Measurements from ENCODE around the gene HLF. TPM values are rescaled to one million over a fixed set of nuclear protein-coding genes. Genes with fewer than 3 reads are reported as not detected.

Gene HLF
- total and polyA plus RNA-seq, 2 donors (not counting 3 experiments of a cell fraction or from before 2014, with no cell fraction given), result not detected

DNA sequence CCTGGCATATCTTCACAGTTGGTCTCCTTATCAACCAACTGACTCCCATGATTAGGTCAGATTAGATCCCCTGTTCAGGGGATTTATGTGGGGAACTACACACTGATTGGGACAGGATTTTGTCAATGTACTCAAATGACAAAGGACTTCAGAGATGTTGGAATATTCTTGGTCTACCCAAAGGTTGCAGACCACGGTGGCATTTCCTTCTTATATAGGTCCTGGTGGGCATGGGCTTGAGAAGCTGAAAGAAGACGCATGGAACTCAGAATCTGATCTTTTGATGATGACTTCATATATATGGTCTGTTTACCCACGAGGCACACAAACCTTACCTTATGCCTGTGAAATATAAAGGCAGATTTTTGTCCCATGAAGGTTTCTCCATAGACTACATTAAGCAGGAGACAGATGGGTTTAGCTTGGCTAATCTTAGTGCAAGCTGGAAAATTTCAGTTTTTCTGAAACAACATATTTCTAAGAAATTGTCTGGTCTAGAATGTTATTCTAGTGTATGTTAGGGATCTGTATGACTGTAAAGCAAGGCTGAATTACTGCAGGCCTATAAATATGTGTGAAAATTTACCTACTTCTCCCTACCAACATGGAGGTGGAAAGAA lies 33.5 kb downstream of the HLF start:
- no peaks in the 10 kb centered on the region for H3K4me1 ChIP-seq (ENCODE audit: control insufficient read depth, extremely low read depth, insufficient read depth, low read length)
- ChIA-PET POLR2A (no interaction called here), CTCF (interaction anchor here (1.3 to 3.7 kb wide), 3 partner anchors 49 to 306 kb away, joined by 3 to 84 read pairs (median 13); no protein-coding TSS in a partner anchor)
- FAIRE-seq (no peak), DNase-seq (ENCODE audit: low read depth, low spot score) (no peak)
- H3K27ac ChIP-seq (ENCODE audit: insufficient read depth, low read depth, low read length), result no peak overlapping the region
- peaks cover 0 to 3% of the 10 kb centered on the region in 2 experiments for H3K27me3 ChIP-seq (ENCODE audit: control insufficient read depth in 2 of 2, insufficient read depth in 2 of 2, low read length in 2 of 2)
- TF ChIP-seq EZH2 (IDR thresholded peaks at IDR 0.05; ENCODE audit: borderline replicate concordance, low read depth, low read length, severe bottlenecking) (no peak), JUN (IDR thresholded peaks at IDR 0.05; ENCODE audit: borderline replicate concordance, insufficient read depth, insufficient read length, low read depth) (no peak)
- H4K20me1 ChIP-seq (replicated peaks; ENCODE audit: control insufficient read depth, extremely low read depth, insufficient read depth, low read length), result no peaks in the 10 kb centered on the region
- no peak overlapping the region for H3K4me2 ChIP-seq (ENCODE audit: insufficient read depth, low read length)
- no peak overlapping the region for H3K4me3 ChIP-seq (replicated peaks in 1 of 3; ENCODE audit: insufficient read depth in 1 of 3, low read depth in 1 of 3, low read length in 3 of 3)
- no peaks in the 10 kb centered on the region for H3K9me3 ChIP-seq (replicated peaks; ENCODE audit: control insufficient read depth, insufficient read depth, low read length)
- no peak overlapping the region for H2AFZ ChIP-seq (ENCODE audit: low read depth, low read length)
- dilution Hi-C loops (cut with MboI; ENCODE audit: extremely low pct_ligation_motif_present, low sequenced_read_pairs), result no loop called here
- no TSS peak for BruUV-seq (replicated peaks)
- intact Hi-C loops (cut with micrococcal nuclease), result no loop called here
- no peak overlapping the region for H3K9ac ChIP-seq (replicated peaks; ENCODE audit: extremely low read depth, insufficient read depth, low read length)
- no peaks in the 10 kb centered on the region for H3K9me1 ChIP-seq (replicated peaks; ENCODE audit: control insufficient read depth, extremely low read depth, insufficient read depth, low read length)
- H3K36me3 ChIP-seq (ENCODE audit: control insufficient read depth in 2 of 2, extremely low read depth in 1 of 2, insufficient read depth in 2 of 2, low read length in 2 of 2), result no peaks in the 10 kb centered on the region
- H3K79me2 ChIP-seq (ENCODE audit: control insufficient read depth, insufficient read depth, low read length), result no peaks in the 10 kb centered on the region

DNA sequence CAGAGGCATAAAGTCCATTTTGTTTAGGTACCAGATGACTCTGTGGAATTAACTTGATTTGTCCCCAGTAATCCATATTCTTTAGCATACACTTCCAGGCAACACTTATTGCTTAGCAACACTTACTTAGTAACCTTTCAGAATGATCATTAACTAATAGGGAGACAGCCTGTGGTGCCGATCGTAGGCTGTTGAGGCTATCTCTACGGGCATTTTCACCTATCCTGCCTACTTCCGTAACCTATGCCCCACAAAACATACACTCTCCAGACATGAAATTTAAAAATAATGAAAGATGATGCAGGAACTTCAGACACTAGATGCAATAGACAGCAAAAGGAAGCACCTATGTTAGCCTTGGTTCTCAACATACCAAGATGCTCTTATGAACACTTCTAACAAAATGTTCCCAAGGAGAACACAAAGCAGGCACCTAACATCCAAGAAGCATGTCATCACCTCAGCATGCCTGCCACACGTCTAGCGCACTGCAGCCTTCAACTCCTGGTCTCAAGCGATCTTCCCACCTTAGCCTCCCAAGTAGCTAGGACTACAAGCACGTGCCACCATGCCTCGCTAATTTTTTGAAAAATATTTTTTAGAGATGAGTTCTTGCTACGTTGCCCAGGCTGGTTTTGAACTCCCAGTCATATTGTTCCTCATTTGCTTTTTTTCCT lies 34.5 kb downstream of the HLF start:
- dilution Hi-C loops (cut with MboI; ENCODE audit: extremely low pct_ligation_motif_present, low sequenced_read_pairs) (no loop called here), intact Hi-C loops (cut with micrococcal nuclease) (no loop called here)
- DNase-seq (ENCODE audit: low read depth, low spot score) (no peak), FAIRE-seq (no peak)
- no peaks in the 10 kb centered on the region for H4K20me1 ChIP-seq (replicated peaks; ENCODE audit: control insufficient read depth, extremely low read depth, insufficient read depth, low read length)
- no TSS peak for BruUV-seq (replicated peaks)
- no peaks in the 10 kb centered on the region for H3K9me1 ChIP-seq (replicated peaks; ENCODE audit: control insufficient read depth, extremely low read depth, insufficient read depth, low read length)
- no peaks in the 10 kb centered on the region for H3K79me2 ChIP-seq (ENCODE audit: control insufficient read depth, insufficient read depth, low read length)
- no peak overlapping the region for H3K27ac ChIP-seq (ENCODE audit: insufficient read depth, low read depth, low read length)
- no peak overlapping the region for H3K4me2 ChIP-seq (ENCODE audit: insufficient read depth, low read length)
- TF ChIP-seq, protein P1, sequence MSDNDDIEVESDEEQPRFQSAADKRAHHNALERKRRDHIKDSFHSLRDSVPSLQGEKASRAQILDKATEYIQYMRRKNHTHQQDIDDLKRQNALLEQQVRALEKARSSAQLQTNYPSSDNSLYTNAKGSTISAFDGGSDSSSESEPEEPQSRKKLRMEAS (IDR thresholded peaks at IDR 0.05; ENCODE audit: insufficient read depth, insufficient read length), result no peak
- TF ChIP-seq, protein P2, sequence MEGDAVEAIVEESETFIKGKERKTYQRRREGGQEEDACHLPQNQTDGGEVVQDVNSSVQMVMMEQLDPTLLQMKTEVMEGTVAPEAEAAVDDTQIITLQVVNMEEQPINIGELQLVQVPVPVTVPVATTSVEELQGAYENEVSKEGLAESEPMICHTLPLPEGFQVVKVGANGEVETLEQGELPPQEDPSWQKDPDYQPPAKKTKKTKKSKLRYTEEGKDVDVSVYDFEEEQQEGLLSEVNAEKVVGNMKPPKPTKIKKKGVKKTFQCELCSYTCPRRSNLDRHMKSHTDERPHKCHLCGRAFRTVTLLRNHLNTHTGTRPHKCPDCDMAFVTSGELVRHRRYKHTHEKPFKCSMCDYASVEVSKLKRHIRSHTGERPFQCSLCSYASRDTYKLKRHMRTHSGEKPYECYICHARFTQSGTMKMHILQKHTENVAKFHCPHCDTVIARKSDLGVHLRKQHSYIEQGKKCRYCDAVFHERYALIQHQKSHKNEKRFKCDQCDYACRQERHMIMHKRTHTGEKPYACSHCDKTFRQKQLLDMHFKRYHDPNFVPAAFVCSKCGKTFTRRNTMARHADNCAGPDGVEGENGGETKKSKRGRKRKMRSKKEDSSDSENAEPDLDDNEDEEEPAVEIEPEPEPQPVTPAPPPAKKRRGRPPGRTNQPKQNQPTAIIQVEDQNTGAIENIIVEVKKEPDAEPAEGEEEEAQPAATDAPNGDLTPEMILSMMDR (IDR thresholded peaks at IDR 0.05; ENCODE audit: extremely low read depth in 1 of 2, insufficient read depth in 1 of 2, low read depth in 1 of 2, low read length in 2 of 2), result no peak
- TF ChIP-seq POLR2AphosphoS5 (IDR thresholded peaks at IDR 0.05; ENCODE audit: insufficient read depth, low read depth, low read length) (no peak), JUN (IDR thresholded peaks at IDR 0.05; ENCODE audit: borderline replicate concordance, insufficient read depth, insufficient read length, low read depth) (no peak), POLR2A (IDR thresholded peaks at IDR 0.05; ENCODE audit: low read depth, low read length) (no peak), EZH2 (IDR thresholded peaks at IDR 0.05; ENCODE audit: borderline replicate concordance, low read depth, low read length, severe bottlenecking) (no peak), GATA2 (IDR thresholded peaks at IDR 0.05; ENCODE audit: insufficient read depth, insufficient read length, low read depth, low read length) (no peak), MYC (IDR thresholded peaks at IDR 0.05; ENCODE audit: low read depth, low read length) (no peak), FOS (IDR thresholded peaks at IDR 0.05; ENCODE audit: borderline replicate concordance, insufficient read depth, low read length) (no peak)
- no peak overlapping the region for H3K9ac ChIP-seq (replicated peaks; ENCODE audit: extremely low read depth, insufficient read depth, low read length)
- no peak overlapping the region for H3K4me3 ChIP-seq (replicated peaks in 1 of 3; ENCODE audit: insufficient read depth in 1 of 3, low read depth in 1 of 3, low read length in 3 of 3)
- ChIA-PET POLR2A (no interaction called here), CTCF (interaction anchor here (0.6 to 3.7 kb wide), 3 partner anchors 57 to 361 kb away, joined by 3 to 84 read pairs (median 3); no protein-coding TSS in a partner anchor)
- no peaks in the 10 kb centered on the region for H3K4me1 ChIP-seq (ENCODE audit: control insufficient read depth, extremely low read depth, insufficient read depth, low read length)
- H3K9me3 ChIP-seq (replicated peaks; ENCODE audit: control insufficient read depth, insufficient read depth, low read length), result no peaks in the 10 kb centered on the region
- H3K36me3 ChIP-seq (ENCODE audit: control insufficient read depth in 2 of 2, extremely low read depth in 1 of 2, insufficient read depth in 2 of 2, low read length in 2 of 2), result no peaks in the 10 kb centered on the region
- H3K27me3 ChIP-seq (ENCODE audit: control insufficient read depth in 2 of 2, insufficient read depth in 2 of 2, low read length in 2 of 2), result peaks cover 0 to 3% of the 10 kb centered on the region in 2 experiments
- H2AFZ ChIP-seq (ENCODE audit: low read depth, low read length), result no peak overlapping the region

Data from endothelial cell of umbilical vein (primary cell).